HepG2 (cell line): ENCODE measurements around the gene KIAA1614. TPM values are rescaled to one million over a fixed set of nuclear protein-coding genes. Genes with fewer than 3 reads are reported as not detected.

Experiments
- ARID4A ChIP-seq: sonication (generic); formaldehyde crosslinking; IDR thresholded peaks from 2 replicates; pipeline ENCODE4 v1.5.0; 2020; ENCODE audit warnings: mild to moderate bottlenecking, missing genetic modification reagents, borderline replicate concordance
- ELF1 ChIP-seq: sonication (generic); formaldehyde crosslinking; IDR thresholded peaks from 2 replicates; pipeline ENCODE4 v1.4.0; 2020; ENCODE audit warnings: missing genetic modification reagents
- FOXA3 ChIP-seq: IDR thresholded peaks from 2 replicates; pipeline ENCODE4 v1.6.1; 2016; ENCODE audit warnings: missing genetic modification reagents, missing compliant biosample characterization
- HHEX ChIP-seq: IDR thresholded peaks from 2 replicates; pipeline ENCODE4 v1.6.1; 2016; ENCODE audit warnings: control low read depth
- HOMEZ ChIP-seq: IDR thresholded peaks from 2 replicates; pipeline ENCODE4 v1.6.1; 2016; ENCODE audit warnings: low read depth
- KDM5B ChIP-seq: sonication (generic); formaldehyde crosslinking; IDR thresholded peaks from 2 replicates; pipeline ENCODE4 v1.4.0; 2020; ENCODE audit warnings: missing genetic modification reagents, mild to moderate bottlenecking, borderline replicate concordance
- MAX ChIP-seq: IDR thresholded peaks from 2 replicates; pipeline ENCODE4 v1.6.1; 2012; ENCODE audit warnings: inconsistent platforms
- MBNL3 ChIP-seq: fragments of 250-450 bp; sonication (Bioruptor Pico); conservative IDR thresholded peaks from 2 replicates; pipeline ENCODE4 v1.8.0; 2022; ENCODE audit warnings: mild to moderate bottlenecking, inconsistent platforms
- NR2F2 ChIP-seq: IDR thresholded peaks from 2 replicates; pipeline ENCODE4 v1.6.1; 2012; ENCODE audit warnings: low read depth, inconsistent platforms, borderline replicate concordance
- RARA ChIP-seq: IDR thresholded peaks from 2 replicates; pipeline ENCODE4 v1.6.1; 2016; ENCODE audit warnings: missing genetic modification reagents, missing compliant biosample characterization
- SOX13 ChIP-seq, 3 experiments: fragments of 450-650 bp in 1 of 3; sonication (generic) in 1 of 3; formaldehyde crosslinking in 1 of 3; IDR thresholded peaks in 2 of 3; conservative IDR thresholded peaks in 1 of 3; 2 replicates each; pipeline versions ENCODE4 v1.5.0 to v1.6.1; 2016 to 2020; ENCODE audit warnings: antibody characterized with exemption in 1 of 3, mild to moderate bottlenecking in 1 of 3, missing compliant biosample characterization in 1 of 3, missing genetic modification reagents in 1 of 3, moderate library complexity in 1 of 3
- THAP8 ChIP-seq: sonication (generic); formaldehyde crosslinking; IDR thresholded peaks from 2 replicates; pipeline ENCODE4 v1.5.1; 2020; ENCODE audit warnings: missing genetic modification reagents, mild to moderate bottlenecking, borderline replicate concordance
- ZBTB7A ChIP-seq: sonication (generic); formaldehyde crosslinking; IDR thresholded peaks from 2 replicates; pipeline ENCODE4 v1.8.0; 2022; ENCODE audit warnings: mild to moderate bottlenecking, missing genetic modification reagents
- ZNF136 ChIP-seq: sonication (generic); formaldehyde crosslinking; IDR thresholded peaks from 2 replicates; pipeline ENCODE4 v1.8.1; 2022; ENCODE audit warnings: low read depth, mild to moderate bottlenecking, moderate library complexity, missing genetic modification reagents
- ZNF331 ChIP-seq: sonication (generic); formaldehyde crosslinking; IDR thresholded peaks from 2 replicates; pipeline ENCODE4 v1.4.0; 2020; ENCODE audit warnings: missing genetic modification reagents
- ZNF362 ChIP-seq: sonication (generic); formaldehyde crosslinking; IDR thresholded peaks from 2 replicates; pipeline ENCODE4 v1.4.0; 2020; ENCODE audit warnings: missing genetic modification reagents, mild to moderate bottlenecking, borderline replicate concordance
- ZNF570 ChIP-seq: sonication (generic); formaldehyde crosslinking; IDR thresholded peaks from 2 replicates; pipeline ENCODE4 v1.4.0; 2020; ENCODE audit warnings: mild to moderate bottlenecking, missing genetic modification reagents, borderline replicate concordance
- ZNF740 ChIP-seq: sonication (generic); formaldehyde crosslinking; IDR thresholded peaks from 2 replicates; pipeline ENCODE4 v1.4.0; 2020; ENCODE audit warnings: missing genetic modification reagents
- ZNF788 ChIP-seq: sonication (generic); formaldehyde crosslinking; IDR thresholded peaks from 2 replicates; pipeline ENCODE4 v1.5.0; 2020; ENCODE audit warnings: mild to moderate bottlenecking, missing genetic modification reagents, borderline replicate concordance
- ZNF792 ChIP-seq: IDR thresholded peaks from 2 replicates; pipeline ENCODE4 v1.6.1; 2016
- ZSCAN25 ChIP-seq: sonication (generic); formaldehyde crosslinking; IDR thresholded peaks from 2 replicates; pipeline ENCODE4 v1.8.0; 2022; ENCODE audit warnings: mild to moderate bottlenecking, missing genetic modification reagents
- polyA plus RNA-seq, 8 experiments: library from polyadenylated mRNA; depleted of rRNA in 3 of 8; stranded (reverse) in 7 of 8; unstranded in 1 of 8; fragments of >200 nt; fragmentation: Illumina TruSeq in 4 of 8; extraction: Trizol in 4 of 8; gene quantifications; 2 replicates each; pipeline versions ENCODE4 v1.2.1 to v1.2.3, GENCODE V29; 2011 to 2016; ENCODE audit warnings: low read depth in 4 of 8, missing spikeins in 1 of 8, mixed read lengths in 1 of 8; ENCODE audit not compliant: insufficient read depth in 1 of 8
- total RNA-seq, 5 experiments: library from RNA; depleted of rRNA; stranded (reverse); fragments of >200 nt; fragmentation: Illumina TruSeq; extraction: Trizol; gene quantifications; 2 replicates each; pipeline ENCODE4 v1.2.3, GENCODE V29; 2016; ENCODE audit warnings: low read depth in 1 of 5

KIAA1614 gene
- total and polyA plus RNA-seq, 2 of the 13 experiments (the other 11 are each of a cell fraction or from before 2014, with no cell fraction given), result 0.15 to 0.77 TPM

GRCh38 chr1:180925471-180926051 is 12.9 kb downstream of the KIAA1614 start (continued):
- TF ChIP-seq MAX, result peak; percentile 82
- TF ChIP-seq FOXA3 (CRISPR knock-in tag), result peak; percentile 40; the same call in 1 of the 2 replicates
- peak; percentile 68; the same call in 1 of the 2 replicates for TF ChIP-seq ARID4A (CRISPR knock-in tag)
- TF ChIP-seq MBNL3 (CRISPR knock-in tag), result no peak
- no peak for TF ChIP-seq ZNF740 (CRISPR knock-in tag)
- peak; percentile 58; the same call in 1 of the 2 replicates for TF ChIP-seq ZBTB7A (CRISPR knock-in tag)
- no peak for TF ChIP-seq ZSCAN25 (CRISPR knock-in tag)
- no peak for TF ChIP-seq SOX13 (IDR thresholded peaks at IDR 0.05)
- TF ChIP-seq SOX13 (CRISPR knock-in tag; conservative IDR thresholded peaks at IDR 0.05 in 1 of 2, IDR thresholded peaks at IDR 0.05 in 1 of 2), result peak in 1 of 2 experiments; percentile 77; a peak in 2 of 4 replicates
- peak; percentile 40; the same call in 1 of the 2 replicates for TF ChIP-seq NR2F2
- peak; percentile 24; the same call in 1 of the 2 replicates for TF ChIP-seq ELF1
- no peak for TF ChIP-seq HHEX (CRISPR knock-in tag)
- TF ChIP-seq ZNF792 (CRISPR knock-in tag), result peak; percentile 31; the same call in 1 of the 2 replicates
- TF ChIP-seq ZNF570, result no peak
- TF ChIP-seq RARA (CRISPR knock-in tag), result peak; percentile 92
- TF ChIP-seq KDM5B, result peak; percentile 30; the same call in 1 of the 2 replicates
- TF ChIP-seq THAP8 (CRISPR knock-in tag), result no peak
- peak; percentile 16; the same call in 1 of the 2 replicates for TF ChIP-seq ZNF362 (CRISPR knock-in tag)
- TF ChIP-seq ZNF788, result peak; percentile 67; the same call in 1 of the 2 replicates
- peak; percentile 55; the same call in 1 of the 2 replicates for TF ChIP-seq HOMEZ (CRISPR knock-in tag)
- TF ChIP-seq ZNF136 (CRISPR knock-in tag), result 0 out of 2 replicates have a peak, but pooled peaks have one; percentile 41
- peak; percentile 63; the same call in 1 of the 2 replicates for TF ChIP-seq ZNF331 (CRISPR knock-in tag)
